B cell (primary cell): ENCODE results near the gene DENND4C. TPM values are rescaled to one million over a fixed set of nuclear protein-coding genes. Genes with fewer than 3 reads are reported as not detected.
"Not testable (repeated sequence)": the region's sequence is repeated elsewhere in the genome, so short reads cannot be mapped to it uniquely, and the experiment has no call there.

Experiments used
- ATAC-seq: fragments of 200-7000 bp; cut with Tn5 transposase; one replicate; pipeline ENCODE4 v1.10.0; 2021; ENCODE audit warnings: low read depth, mild to moderate bottlenecking, moderate number of reproducible peaks, moderate library complexity
- CTCF ChIA-PET: fragments of 350-600 bp; sonication (Branson Sonifier 250); formaldehyde crosslinking; loops from one replicate; lab custom pipeline; 2021; ENCODE audit warnings: antibody characterized with exemption, inconsistent platforms; lab: Charles Lee
- POLR2A ChIA-PET: fragments of 350-600 bp; sonication (Branson Sonifier 250); formaldehyde crosslinking; loops from one replicate; lab custom pipeline; 2021; ENCODE audit warnings: antibody characterized with exemption; lab: Charles Lee
- DNase-seq: peaks from one replicate; pipeline ENCODE4 v3.0.0; 2013
- H2AFZ ChIP-seq: 2 replicates; pipeline ENCODE4 v1.6.1; 2012; ENCODE audit warnings: mild to moderate bottlenecking, low read depth, low read length; ENCODE audit not compliant: insufficient read depth, poor library complexity, severe bottlenecking
- H3K27ac ChIP-seq, 2 donors: 1 replicate in 1 of 2; 2 replicates in 1 of 2; pipeline ENCODE4 v1.5.1; 2012 to 2013; ENCODE audit warnings: low read length in 2 of 2, mild to moderate bottlenecking in 2 of 2, moderate library complexity in 1 of 2
- H3K27me3 ChIP-seq, 4 experiments: fragments of 200-600 bp in 1 of 4; sonication (generic) in 1 of 4; replicated peaks in 1 of 4; 1 replicate in 2 of 4; 2 replicates in 2 of 4; pipeline versions ENCODE4 v1.6.1 to v1.7.0; 2013 to 2016; ENCODE audit warnings: low read length in 3 of 4, mild to moderate bottlenecking in 2 of 4, mixed read lengths in 1 of 4, moderate library complexity in 1 of 4; ENCODE audit not compliant: insufficient read depth in 4 of 4, control insufficient read depth in 3 of 4; ENCODE audit errors: control extremely low read depth in 1 of 4
- H3K36me3 ChIP-seq, 2 experiments: replicated peaks in 1 of 2; 1 replicate in 1 of 2; 2 replicates in 1 of 2; pipeline versions ENCODE4 v1.6.1 to v1.7.1; 2013; ENCODE audit warnings: low read length in 1 of 2; ENCODE audit not compliant: insufficient read depth in 2 of 2, control insufficient read depth in 1 of 2; ENCODE audit errors: control extremely low read depth in 1 of 2, extremely low read depth in 1 of 2
- H3K4me1 ChIP-seq, 2 donors: fragments of 200-600 bp in 1 of 2; sonication (generic) in 1 of 2; 1 replicate in 1 of 2; 2 replicates in 1 of 2; pipeline versions ENCODE4 v1.5.1 to v1.6.1; 2013 to 2017; ENCODE audit warnings: low read length in 2 of 2; ENCODE audit not compliant: control insufficient read depth in 2 of 2, insufficient read depth in 2 of 2
- H3K4me2 ChIP-seq: replicated peaks from 2 replicates; pipeline ENCODE3; 2012; ENCODE audit warnings: mild to moderate bottlenecking, low read depth, low read length; ENCODE audit not compliant: poor library complexity, severe bottlenecking
- H3K4me3 ChIP-seq, 5 experiments: fragments of 200-600 bp in 1 of 5; sonication (generic) in 1 of 5; 1 replicate in 3 of 5; 2 replicates in 2 of 5; pipeline versions ENCODE4 v1.5.1 to v1.7.0; 2011 to 2016; ENCODE audit warnings: low read length in 4 of 5, mild to moderate bottlenecking in 4 of 5, low read depth in 2 of 5, control low read depth in 1 of 5, moderate library complexity in 1 of 5; ENCODE audit not compliant: insufficient read depth in 1 of 5; ENCODE audit errors: control extremely low read depth in 1 of 5, extremely low read depth in 1 of 5
- H3K79me2 ChIP-seq: fragments of 200-600 bp; sonication (generic); one replicate; pipeline ENCODE4 v1.6.0; 2016; ENCODE audit warnings: low read length; ENCODE audit not compliant: control insufficient read depth, insufficient read depth
- H3K9ac ChIP-seq: fragments of 200-600 bp; sonication (generic); 2 replicates; pipeline ENCODE4 v1.6.1; 2017; ENCODE audit warnings: mild to moderate bottlenecking, low read length, moderate library complexity
- H3K9me3 ChIP-seq, 3 donors: one replicate each; pipeline versions ENCODE4 v1.6.1 to v1.7.1; 2013; ENCODE audit warnings: low read length in 2 of 3; ENCODE audit not compliant: control insufficient read depth in 2 of 3, insufficient read depth in 1 of 3; ENCODE audit errors: control extremely low read depth in 1 of 3
- H4K20me1 ChIP-seq: 2 replicates; pipeline ENCODE4 v1.6.0; 2012; ENCODE audit warnings: mild to moderate bottlenecking, low read length; ENCODE audit not compliant: insufficient read depth, control insufficient read depth, poor library complexity, severe bottlenecking
- H3K27ac Mint-ChIP-seq: one replicate; pipeline ENCODE4 v1.8.0; 2021; ENCODE audit warnings: mixed read lengths
- H3K27me3 Mint-ChIP-seq: one replicate; pipeline ENCODE4 v1.8.0; 2021; ENCODE audit warnings: mixed read lengths
- H3K4me1 Mint-ChIP-seq: one replicate; pipeline ENCODE4 v1.8.0; 2021; ENCODE audit warnings: mixed read lengths
- H3K4me3 Mint-ChIP-seq: one replicate; pipeline ENCODE4 v1.8.0; 2021; ENCODE audit warnings: mixed read lengths
- H3K9me3 Mint-ChIP-seq: one replicate; pipeline ENCODE4 v1.8.0; 2022; ENCODE audit warnings: mixed read lengths; ENCODE audit not compliant: insufficient read depth
- CTCF ChIP-seq: fragments of 200-600 bp; IDR thresholded peaks from one replicate; pipeline ENCODE4 v1.8.0; 2022; ENCODE audit warnings: antibody characterized with exemption, mild to moderate bottlenecking
- EZH2 ChIP-seq: IDR thresholded peaks from 2 replicates; pipeline ENCODE4 v1.6.1; 2012; ENCODE audit warnings: borderline replicate concordance, low read depth, mild to moderate bottlenecking, moderate library complexity, low read length; ENCODE audit not compliant: insufficient read depth, poor library complexity, severe bottlenecking
- WGBS: methylation state at CpG from one replicate; pipeline ENCODE4 v1.1.5; 2013; ENCODE audit warnings: missing lambda C conversion rate; ENCODE audit not compliant: insufficient coverage; 5-methylcytosine and 5-hydroxymethylcytosine counted together
- intact Hi-C: fragments of 100-400 bp; cut with micrococcal nuclease; formaldehyde crosslinking; loops from one replicate; pipeline ENCODE4 v1.10.0; 2022
- polyA plus RNA-seq: library from polyadenylated mRNA; depleted of rRNA; stranded (reverse); fragments of >200 nt; gene quantifications from 2 replicates; pipeline ENCODE4 v1.2.3, GENCODE V29; 2012
- total RNA-seq, 2 donors: library from RNA; stranded (reverse); fragments of 120-200 nt in 1 of 2; gene quantifications; 1 replicate in 1 of 2; 2 replicates in 1 of 2; pipeline versions ENCODE4 v1.2.3 to v1.2.4, GENCODE V29; 2013 to 2022

The DENND4C gene
- total and polyA plus RNA-seq, 2 donors (not counting 1 experiment from before 2014, with no cell fraction given): 9.9 to 52.4 TPM

GRCh38 chr9:19411316-19411715, 180.8 kb downstream of the DENND4C start:
- no peak for TF ChIP-seq CTCF
- no peak for TF ChIP-seq EZH2
- no peaks in the 10 kb centered on the region for H3K27me3 Mint-ChIP-seq

GRCh38 chr9:19413456-19413855, 183.0 kb downstream of the DENND4C start:
- POLR2A ChIA-PET, H3K9me3 Mint-ChIP-seq, H3K4me3 ChIP-seq, H3K27ac Mint-ChIP-seq, H4K20me1 ChIP-seq, ATAC-seq, H3K79me2 ChIP-seq, H3K36me3 ChIP-seq, H3K4me1 ChIP-seq, H3K27me3 ChIP-seq, H3K4me2 ChIP-seq, H3K4me1 Mint-ChIP-seq, H3K27me3 Mint-ChIP-seq, H3K27ac ChIP-seq, H3K4me3 Mint-ChIP-seq, H3K9ac ChIP-seq, DNase-seq, H2AFZ ChIP-seq, H3K9me3 ChIP-seq: not testable (repeated sequence)
- intact Hi-C loops: loop anchor here (5.0 kb wide), 1 partner anchor 186 kb away; no protein-coding TSS in a partner anchor
- CTCF ChIA-PET: interaction anchor here (0.8 to 1.5 kb wide), 2 partner anchors 44 to 51 kb away, joined by 3 read pairs; no protein-coding TSS in a partner anchor
- WGBS: 90% methylated on average over 3 of the region's 3 CpGs

More at GRCh38 chr9:19411316-19411715, 180.8 kb downstream of the DENND4C start:
- ChIA-PET POLR2A (no interaction called here), CTCF (interaction anchor here (0.6 kb wide), 1 partner anchor 47 kb away, joined by 4 read pairs; no protein-coding TSS in a partner anchor)
- H3K27ac Mint-ChIP-seq: no peak overlapping the region
- peaks cover 0 to 5% (median 0%) of the 10 kb centered on the region in 3 donors for H3K9me3 ChIP-seq
- H3K27ac ChIP-seq: no peak overlapping the region
- no peaks in the 10 kb centered on the region for H3K36me3 ChIP-seq
- H3K79me2 ChIP-seq: peaks cover 4% of the 10 kb centered on the region
- 86% methylated on average over 2 of the region's 8 CpGs for WGBS
- no peak overlapping the region for H3K4me3 ChIP-seq
- ATAC-seq: no peak
- peaks cover 12 to 15% of the 10 kb centered on the region in 2 donors for H3K4me1 ChIP-seq
- DNase-seq: no peak
- peaks cover 12% of the 10 kb centered on the region for H3K4me1 Mint-ChIP-seq
- intact Hi-C loops: loop anchor here (5.0 kb wide), 1 partner anchor 184 kb away; no protein-coding TSS in a partner anchor
- no peak overlapping the region for H3K9ac ChIP-seq
- no peak overlapping the region for H3K4me3 Mint-ChIP-seq
- no peaks in the 10 kb centered on the region for H3K27me3 ChIP-seq
- no peak overlapping the region for H2AFZ ChIP-seq
- no peaks in the 10 kb centered on the region for H4K20me1 ChIP-seq
- no peaks in the 10 kb centered on the region for H3K9me3 Mint-ChIP-seq
- H3K4me2 ChIP-seq: no peak overlapping the region
